ENCODE data around the gene NANOS1. TPM values are rescaled to one million over a fixed set of nuclear protein-coding genes. Genes with fewer than 3 reads are reported as not detected.
A peak's percentile ranks its signal among the peaks of the same experiment; 100 is the strongest.

Gene NANOS1
- total and polyA plus RNA-seq, 2 experiments from 2014 or later: 1.6 to 2.9 TPM

GRCh38 chr10:118983263-118983662 lies 46.3 kb upstream of the NANOS1 start:
- TF ChIP-seq NANOG (IDR thresholded peaks at IDR 0.05; ENCODE audit: borderline replicate concordance) (no peak), ZNF114 (CRISPR knock-in tag; IDR thresholded peaks at IDR 0.05) (no peak), REST (IDR thresholded peaks at IDR 0.05; ENCODE audit: unreplicated experiment) (no peak), EZH2 (IDR thresholded peaks at IDR 0.05; ENCODE audit: low read depth, unreplicated experiment) (no peak), EZH2phosphoT487 (IDR thresholded peaks at IDR 0.05; ENCODE audit: unreplicated experiment) (no peak), POLR2AphosphoS5 (IDR thresholded peaks at IDR 0.05; ENCODE audit: low read depth) (no peak), CREB1 (CRISPR knock-in tag; IDR thresholded peaks at IDR 0.05; ENCODE audit: low read depth) (no peak), JUNB (IDR thresholded peaks at IDR 0.05; ENCODE audit: unreplicated experiment) (no peak), ZNF331 (CRISPR knock-in tag; IDR thresholded peaks at IDR 0.05; ENCODE audit: low read depth) (no peak), STAT1 (IDR thresholded peaks at IDR 0.05; ENCODE audit: unreplicated experiment) (no peak), CTCF (conservative IDR thresholded peaks at IDR 0.05; ENCODE audit: low read depth in 2 of 2) (no peak)
- TF ChIP-seq, protein P1, sequence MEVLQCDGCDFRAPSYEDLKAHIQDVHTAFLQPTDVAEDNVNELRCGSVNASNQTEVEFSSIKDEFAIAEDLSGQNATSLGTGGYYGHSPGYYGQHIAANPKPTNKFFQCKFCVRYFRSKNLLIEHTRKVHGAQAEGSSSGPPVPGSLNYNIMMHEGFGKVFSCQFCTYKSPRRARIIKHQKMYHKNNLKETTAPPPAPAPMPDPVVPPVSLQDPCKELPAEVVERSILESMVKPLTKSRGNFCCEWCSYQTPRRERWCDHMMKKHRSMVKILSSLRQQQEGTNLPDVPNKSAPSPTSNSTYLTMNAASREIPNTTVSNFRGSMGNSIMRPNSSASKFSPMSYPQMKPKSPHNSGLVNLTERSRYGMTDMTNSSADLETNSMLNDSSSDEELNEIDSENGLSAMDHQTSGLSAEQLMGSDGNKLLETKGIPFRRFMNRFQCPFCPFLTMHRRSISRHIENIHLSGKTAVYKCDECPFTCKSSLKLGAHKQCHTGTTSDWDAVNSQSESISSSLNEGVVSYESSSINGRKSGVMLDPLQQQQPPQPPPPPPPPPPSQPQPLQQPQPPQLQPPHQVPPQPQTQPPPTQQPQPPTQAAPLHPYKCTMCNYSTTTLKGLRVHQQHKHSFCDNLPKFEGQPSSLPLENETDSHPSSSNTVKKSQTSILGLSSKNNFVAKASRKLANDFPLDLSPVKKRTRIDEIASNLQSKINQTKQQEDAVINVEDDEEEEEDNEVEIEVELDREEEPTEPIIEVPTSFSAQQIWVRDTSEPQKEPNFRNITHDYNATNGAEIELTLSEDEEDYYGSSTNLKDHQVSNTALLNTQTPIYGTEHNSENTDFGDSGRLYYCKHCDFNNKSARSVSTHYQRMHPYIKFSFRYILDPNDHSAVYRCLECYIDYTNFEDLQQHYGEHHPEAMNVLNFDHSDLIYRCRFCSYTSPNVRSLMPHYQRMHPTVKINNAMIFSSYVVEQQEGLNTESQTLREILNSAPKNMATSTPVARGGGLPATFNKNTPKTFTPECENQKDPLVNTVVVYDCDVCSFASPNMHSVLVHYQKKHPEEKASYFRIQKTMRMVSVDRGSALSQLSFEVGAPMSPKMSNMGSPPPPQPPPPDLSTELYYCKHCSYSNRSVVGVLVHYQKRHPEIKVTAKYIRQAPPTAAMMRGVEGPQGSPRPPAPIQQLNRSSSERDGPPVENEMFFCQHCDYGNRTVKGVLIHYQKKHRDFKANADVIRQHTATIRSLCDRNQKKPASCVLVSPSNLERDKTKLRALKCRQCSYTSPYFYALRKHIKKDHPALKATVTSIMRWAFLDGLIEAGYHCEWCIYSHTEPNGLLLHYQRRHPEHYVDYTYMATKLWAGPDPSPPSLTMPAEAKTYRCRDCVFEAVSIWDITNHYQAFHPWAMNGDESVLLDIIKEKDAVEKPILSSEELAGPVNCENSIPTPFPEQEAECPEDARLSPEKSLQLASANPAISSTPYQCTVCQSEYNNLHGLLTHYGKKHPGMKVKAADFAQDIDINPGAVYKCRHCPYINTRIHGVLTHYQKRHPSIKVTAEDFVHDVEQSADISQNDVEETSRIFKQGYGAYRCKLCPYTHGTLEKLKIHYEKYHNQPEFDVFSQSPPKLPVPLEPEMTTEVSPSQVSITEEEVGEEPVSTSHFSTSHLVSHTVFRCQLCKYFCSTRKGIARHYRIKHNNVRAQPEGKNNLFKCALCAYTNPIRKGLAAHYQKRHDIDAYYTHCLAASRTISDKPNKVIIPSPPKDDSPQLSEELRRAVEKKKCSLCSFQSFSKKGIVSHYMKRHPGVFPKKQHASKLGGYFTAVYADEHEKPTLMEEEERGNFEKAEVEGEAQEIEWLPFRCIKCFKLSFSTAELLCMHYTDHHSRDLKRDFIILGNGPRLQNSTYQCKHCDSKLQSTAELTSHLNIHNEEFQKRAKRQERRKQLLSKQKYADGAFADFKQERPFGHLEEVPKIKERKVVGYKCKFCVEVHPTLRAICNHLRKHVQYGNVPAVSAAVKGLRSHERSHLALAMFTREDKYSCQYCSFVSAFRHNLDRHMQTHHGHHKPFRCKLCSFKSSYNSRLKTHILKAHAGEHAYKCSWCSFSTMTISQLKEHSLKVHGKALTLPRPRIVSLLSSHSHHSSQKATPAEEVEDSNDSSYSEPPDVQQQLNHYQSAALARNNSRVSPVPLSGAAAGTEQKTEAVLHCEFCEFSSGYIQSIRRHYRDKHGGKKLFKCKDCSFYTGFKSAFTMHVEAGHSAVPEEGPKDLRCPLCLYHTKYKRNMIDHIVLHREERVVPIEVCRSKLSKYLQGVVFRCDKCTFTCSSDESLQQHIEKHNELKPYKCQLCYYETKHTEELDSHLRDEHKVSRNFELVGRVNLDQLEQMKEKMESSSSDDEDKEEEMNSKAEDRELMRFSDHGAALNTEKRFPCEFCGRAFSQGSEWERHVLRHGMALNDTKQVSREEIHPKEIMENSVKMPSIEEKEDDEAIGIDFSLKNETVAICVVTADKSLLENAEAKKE (CRISPR knock-in tag; IDR thresholded peaks at IDR 0.05): no peak
- TF ChIP-seq, protein P2, sequence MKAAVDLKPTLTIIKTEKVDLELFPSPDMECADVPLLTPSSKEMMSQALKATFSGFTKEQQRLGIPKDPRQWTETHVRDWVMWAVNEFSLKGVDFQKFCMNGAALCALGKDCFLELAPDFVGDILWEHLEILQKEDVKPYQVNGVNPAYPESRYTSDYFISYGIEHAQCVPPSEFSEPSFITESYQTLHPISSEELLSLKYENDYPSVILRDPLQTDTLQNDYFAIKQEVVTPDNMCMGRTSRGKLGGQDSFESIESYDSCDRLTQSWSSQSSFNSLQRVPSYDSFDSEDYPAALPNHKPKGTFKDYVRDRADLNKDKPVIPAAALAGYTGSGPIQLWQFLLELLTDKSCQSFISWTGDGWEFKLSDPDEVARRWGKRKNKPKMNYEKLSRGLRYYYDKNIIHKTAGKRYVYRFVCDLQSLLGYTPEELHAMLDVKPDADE (IDR thresholded peaks at IDR 0.05): no peak
- H3K27me3 ChIP-seq (ENCODE audit: insufficient read depth): no peaks in the 10 kb centered on the region
- Mint-ChIP-seq H3K9me3 (peaks cover 14% of the 10 kb centered on the region; the same call in 2 of the 3 replicates), H3K4me1 (peaks cover 12% of the 10 kb centered on the region), H3K27ac (0 out of 2 replicates have a peak overlapping the region, but pooled peaks have one; percentile 59), H3K36me3 (ENCODE audit: low read depth) (peaks cover 11% of the 10 kb centered on the region), H3K4me3 (no peak overlapping the region), H3K27me3 (ENCODE audit: insufficient read depth, low read depth, poor library complexity) (peaks cover 16% of the 10 kb centered on the region)
- 0 out of 2 replicates have a peak overlapping the region, but pooled peaks have one; percentile 51 for H3K4me2 ChIP-seq
- no peaks in the 10 kb centered on the region for H3K36me3 ChIP-seq (ENCODE audit: insufficient read depth)
- peak overlapping the region; percentile 92; the same call in 1 of the 2 replicates for H2AFZ ChIP-seq
- no peaks in the 10 kb centered on the region for H3F3A ChIP-seq (replicated peaks; ENCODE audit: low read depth)
- DNase-seq (ENCODE audit: low spot score) (peak; percentile 12), ATAC-seq (no peak)
- H4K20me1 ChIP-seq (replicated peaks; ENCODE audit: insufficient read depth): no peaks in the 10 kb centered on the region
- H3K27ac ChIP-seq (ENCODE audit: low read depth): no peak overlapping the region
- no peak overlapping the region for H3K4me3 ChIP-seq
- no peaks in the 10 kb centered on the region for H3K79me2 ChIP-seq (replicated peaks; ENCODE audit: insufficient read depth)
- H3K4me1 ChIP-seq (ENCODE audit: insufficient read depth): peaks cover 6% of the 10 kb centered on the region; the same call in 1 of the 2 replicates
- 0 out of 2 replicates have a peak, but pooled peaks cover 3% of the 10 kb centered on the region for H3K9me2 ChIP-seq (ENCODE audit: insufficient read depth)

Data from GM23338 (cell line).